ENCODE results near the gene BICD1. TPM values are rescaled to one million over a fixed set of nuclear protein-coding genes. Genes with fewer than 3 reads are reported as not detected.

The BICD1 gene
- 8.5 TPM for total RNA-seq
- long read RNA-seq, partial matches to known transcripts, result 0 of 4 reads
- long read RNA-seq, other reads (novel, unspliced or antisense), result 2 of 4 reads

- Histone ChIP-seq H3K9me3 (replicated peaks) (no peaks in the 10 kb centered on the region), H3K4me3 (peak within 1 kb of the TSS; percentile 98), H3K4me1 (peaks cover 31% of the 10 kb centered on the region), H3K27me3 (ENCODE audit: low read depth) (no peaks in the 10 kb centered on the region), H3K27ac (replicated peaks) (peak within 1 kb of the TSS; percentile 93), H3K36me3 (no peaks in the 10 kb centered on the region)
- intact Hi-C loops (cut with micrococcal nuclease), result no loop called here
- DNase-seq, result peak; percentile 90
- TF ChIP-seq CTCF (IDR thresholded peaks at IDR 0.05; ENCODE audit: borderline replicate concordance), result peak; percentile 61
These were observed at the start of gene BICD1 for GRCh38 chr12:32106517-32107358. TSS of gene BICD1 (plus strand) at chr12:32106847. CDS start at chr12:32107332, 485 bp downstream.

GRCh38 chr12:32061033-32061432 lies 45.6 kb upstream of the BICD1 start:
- DNase-seq, result no peak
- no peaks in the 10 kb centered on the region for H3K36me3 ChIP-seq

GRCh38 chr12:32062881-32063280 lies 43.8 kb upstream of the BICD1 start:
- no peak overlapping the region for H3K27ac ChIP-seq (replicated peaks)
- H3K36me3 ChIP-seq, result no peaks in the 10 kb centered on the region
- DNase-seq, result no peak
- no peaks in the 10 kb centered on the region for H3K27me3 ChIP-seq (ENCODE audit: low read depth)
- TF ChIP-seq CTCF (IDR thresholded peaks at IDR 0.05; ENCODE audit: borderline replicate concordance), result no peak
- no peak overlapping the region for H3K4me3 ChIP-seq
- intact Hi-C loops (cut with micrococcal nuclease), result loop anchor here (10.0 kb wide), 1 partner anchor 232 kb away; no protein-coding TSS in a partner anchor
- H3K4me1 ChIP-seq, result no peaks in the 10 kb centered on the region
- no peaks in the 10 kb centered on the region for H3K9me3 ChIP-seq (replicated peaks)

More at GRCh38 chr12:32061033-32061432, 45.6 kb upstream of the BICD1 start:
- H3K4me3 ChIP-seq, result no peak overlapping the region
- H3K27me3 ChIP-seq (ENCODE audit: low read depth), result no peaks in the 10 kb centered on the region
- no peaks in the 10 kb centered on the region for H3K4me1 ChIP-seq
- intact Hi-C loops (cut with micrococcal nuclease), result loop anchor here (10.0 kb wide), 1 partner anchor 234 kb away; no protein-coding TSS in a partner anchor
- TF ChIP-seq CTCF (IDR thresholded peaks at IDR 0.05; ENCODE audit: borderline replicate concordance), result no peak
- no peaks in the 10 kb centered on the region for H3K9me3 ChIP-seq (replicated peaks)
- no peak overlapping the region for H3K27ac ChIP-seq (replicated peaks)

- no peak for TF ChIP-seq CTCF (IDR thresholded peaks at IDR 0.05; ENCODE audit: borderline replicate concordance)
- intact Hi-C loops (cut with micrococcal nuclease), result loop anchor here (10.0 kb wide), 1 partner anchor 231 kb away; no protein-coding TSS in a partner anchor
- H3K27ac ChIP-seq (replicated peaks), result no peak overlapping the region
- no peaks in the 10 kb centered on the region for H3K36me3 ChIP-seq
- H3K27me3 ChIP-seq (ENCODE audit: low read depth), result no peaks in the 10 kb centered on the region
- no peak for DNase-seq
- H3K4me3 ChIP-seq, result no peak overlapping the region
- H3K9me3 ChIP-seq (replicated peaks), result no peaks in the 10 kb centered on the region
- H3K4me1 ChIP-seq, result no peaks in the 10 kb centered on the region
These were observed 42.9 kb upstream of the BICD1 start for GRCh38 chr12:32063796-32064195.

GRCh38 chr12:32066206-32066605 lies 40.4 kb upstream of the BICD1 start:
- no peak for DNase-seq
- H3K9me3 ChIP-seq (replicated peaks), result no peaks in the 10 kb centered on the region
- H3K27me3 ChIP-seq (ENCODE audit: low read depth), result no peaks in the 10 kb centered on the region
- no peaks in the 10 kb centered on the region for H3K4me1 ChIP-seq
- TF ChIP-seq CTCF (IDR thresholded peaks at IDR 0.05; ENCODE audit: borderline replicate concordance), result no peak
- H3K27ac ChIP-seq (replicated peaks), result no peak overlapping the region
- H3K4me3 ChIP-seq, result no peak overlapping the region
- intact Hi-C loops (cut with micrococcal nuclease), result loop anchor here (10.0 kb wide), 1 partner anchor 229 kb away; no protein-coding TSS in a partner anchor
- H3K36me3 ChIP-seq, result no peaks in the 10 kb centered on the region

Data from left ventricle myocardium inferior (tissue), 1 donor.